Osteocyte (in vitro differentiated cells): ENCODE data around the gene WDR35. TPM values are rescaled to one million over a fixed set of nuclear protein-coding genes. Genes with fewer than 3 reads are reported as not detected.

Experiments
- DNase-seq: peaks from one replicate; pipeline ENCODE4 v3.0.0; 2021; ENCODE audit warnings: mixed read lengths; ENCODE audit not compliant: unreplicated experiment; ENCODE audit errors: extremely low spot score
- H3K27ac Mint-ChIP-seq: one replicate; pipeline ENCODE4 v1.8.0; 2021; ENCODE audit warnings: mild to moderate bottlenecking, mixed read lengths; ENCODE audit not compliant: unreplicated experiment
- H3K27me3 Mint-ChIP-seq: one replicate; pipeline ENCODE4 v1.8.0; 2021; ENCODE audit warnings: mixed read lengths; ENCODE audit not compliant: unreplicated experiment
- H3K36me3 Mint-ChIP-seq: one replicate; pipeline ENCODE4 v1.8.0; 2021; ENCODE audit warnings: mixed read lengths; ENCODE audit not compliant: unreplicated experiment
- H3K4me1 Mint-ChIP-seq: one replicate; pipeline ENCODE4 v1.8.0; 2021; ENCODE audit warnings: mixed read lengths; ENCODE audit not compliant: unreplicated experiment
- H3K4me3 Mint-ChIP-seq: one replicate; pipeline ENCODE4 v1.8.0; 2021; ENCODE audit warnings: mild to moderate bottlenecking, moderate library complexity, mixed read lengths; ENCODE audit not compliant: unreplicated experiment
- H3K9me3 Mint-ChIP-seq: one replicate; pipeline ENCODE4 v1.8.0; 2021; ENCODE audit warnings: mixed read lengths; ENCODE audit not compliant: unreplicated experiment
- CTCF ChIP-seq: fragments of 200-600 bp; sonication (generic); IDR thresholded peaks from 2 replicates; pipeline ENCODE4 v1.5.0; 2021; ENCODE audit warnings: antibody characterized with exemption, mild to moderate bottlenecking, moderate library complexity
- total RNA-seq: library from RNA; stranded (reverse); gene quantifications from 2 replicates; pipeline ENCODE4 v1.2.1, GENCODE V29; 2021

WDR35 gene
- total RNA-seq, 1 donor from 2014 or later, result 11.0 TPM

- no peak for TF ChIP-seq CTCF
- Mint-ChIP-seq H3K4me3 (no peak overlapping the region), H3K4me1 (peaks cover 20% of the 10 kb centered on the region), H3K36me3 (peaks cover 20% of the 10 kb centered on the region), H3K9me3 (no peaks in the 10 kb centered on the region), H3K27ac (no peak overlapping the region), H3K27me3 (no peaks in the 10 kb centered on the region)
- DNase-seq, result no peak
These were observed 45.6 kb downstream of the WDR35 start for GRCh38 chr2:19944205-19944845.

- H3K27ac Mint-ChIP-seq, result no peak overlapping the region
These were observed 46.7 kb downstream of the WDR35 start for GRCh38 chr2:19943189-19943588.

DNA sequence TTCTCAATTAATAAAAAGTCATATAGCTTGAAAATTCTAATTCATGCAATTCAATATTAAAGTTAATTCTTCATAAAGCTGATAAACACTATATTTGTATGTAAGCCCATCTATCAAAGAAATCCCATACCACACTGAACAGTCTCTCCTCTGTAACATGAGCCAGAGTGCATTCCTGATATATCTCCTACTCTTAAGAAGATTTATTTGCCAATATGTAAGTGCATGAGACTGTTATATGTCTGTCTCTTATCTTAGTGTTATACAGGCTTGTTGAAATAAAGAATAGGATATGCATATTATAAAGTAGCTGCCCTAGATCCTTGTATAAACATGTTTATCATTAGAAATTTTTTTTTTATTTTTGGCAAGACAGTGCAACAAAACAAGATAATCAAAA lies 47.7 kb downstream of the WDR35 start:
- Mint-ChIP-seq H3K4me1 (peaks cover 4% of the 10 kb centered on the region), H3K27me3 (no peaks in the 10 kb centered on the region), H3K4me3 (no peak overlapping the region), H3K36me3 (peaks cover 33% of the 10 kb centered on the region), H3K27ac (no peak overlapping the region), H3K9me3 (no peaks in the 10 kb centered on the region)
- no peak for TF ChIP-seq CTCF
- DNase-seq, result no peak

More at GRCh38 chr2:19943189-19943588, 46.7 kb downstream of the WDR35 start:
- Mint-ChIP-seq H3K4me3 (no peak overlapping the region), H3K4me1 (peaks cover 9% of the 10 kb centered on the region), H3K36me3 (peaks cover 25% of the 10 kb centered on the region), H3K9me3 (no peaks in the 10 kb centered on the region), H3K27me3 (no peaks in the 10 kb centered on the region)
- no peak for TF ChIP-seq CTCF
- no peak for DNase-seq

DNA sequence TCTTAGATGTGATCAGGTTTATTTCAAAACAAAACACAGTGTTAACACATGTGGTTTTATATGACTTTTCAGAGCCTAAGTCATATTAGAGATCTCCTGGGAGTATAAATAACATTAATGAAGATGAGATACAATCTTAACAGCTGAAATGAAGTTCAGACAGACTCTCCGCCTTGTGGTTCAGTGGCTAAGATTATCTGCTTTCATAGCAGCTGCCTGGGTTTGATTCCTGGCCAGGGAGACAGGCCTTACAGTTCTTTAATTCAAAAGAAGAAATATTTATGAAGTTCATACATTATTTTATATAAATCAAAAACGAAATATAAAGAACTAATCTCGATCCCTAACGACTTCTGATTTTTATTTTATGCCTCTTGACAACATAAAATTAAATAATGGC lies 52.9 kb downstream of the WDR35 start:
- H3K36me3 Mint-ChIP-seq, result peaks cover 38% of the 10 kb centered on the region

GRCh38 chr2:19936203-19936602 lies 53.7 kb downstream of the WDR35 start:
- H3K9me3 Mint-ChIP-seq, result no peaks in the 10 kb centered on the region
- peaks cover 41% of the 10 kb centered on the region for H3K36me3 Mint-ChIP-seq
- H3K27me3 Mint-ChIP-seq, result no peaks in the 10 kb centered on the region
- no peak overlapping the region for H3K4me3 Mint-ChIP-seq
- TF ChIP-seq CTCF, result no peak
- H3K27ac Mint-ChIP-seq, result no peak overlapping the region
- DNase-seq, result no peak
- peaks cover 20% of the 10 kb centered on the region for H3K4me1 Mint-ChIP-seq

More for the DNA sequence above, 52.9 kb downstream of the WDR35 start:
- TF ChIP-seq CTCF, result no peak
- Mint-ChIP-seq H3K9me3 (no peaks in the 10 kb centered on the region), H3K4me1 (peaks cover 18% of the 10 kb centered on the region), H3K27me3 (no peaks in the 10 kb centered on the region), H3K4me3 (no peak overlapping the region), H3K27ac (no peak overlapping the region)
- no peak for DNase-seq
